Neural cell (in vitro differentiated cells): ENCODE results near the gene WDR1. TPM values are rescaled to one million over a fixed set of nuclear protein-coding genes. Genes with fewer than 3 reads are reported as not detected.

Experiments
- H2AFZ ChIP-seq: fragments of 200-600, 300-800 bp; sonication (generic), shearing (Covaris generic); 2 replicates; pipeline ENCODE4 v1.6.0; 2014; ENCODE audit warnings: low read depth, mild to moderate bottlenecking, antibody characterized with exemption, low read length, moderate library complexity
- H3F3A ChIP-seq: fragments of 200-600 bp; shearing (Covaris generic); 2 replicates; pipeline ENCODE4 v1.6.1; 2016; ENCODE audit warnings: mild to moderate bottlenecking, moderate library complexity, mixed read lengths, antibody characterized with exemption, low read length; ENCODE audit not compliant: insufficient read depth, poor library complexity, severe bottlenecking
- H3K27ac ChIP-seq: fragments of 200-600, 300-800 bp; sonication (generic), shearing (Covaris generic); 2 replicates; pipeline ENCODE4 v1.5.1; 2014; ENCODE audit warnings: mild to moderate bottlenecking, low read length, moderate library complexity
- H3K27me3 ChIP-seq: fragments of 300-800, 200-600 bp; sonication (generic), shearing (Covaris generic); 2 replicates; pipeline ENCODE4 v1.6.0; 2014; ENCODE audit warnings: mild to moderate bottlenecking, low read depth, low read length, moderate library complexity; ENCODE audit not compliant: insufficient read depth
- H3K36me3 ChIP-seq: fragments of 300-800, 200-600 bp; sonication (generic), shearing (Covaris generic); 2 replicates; pipeline ENCODE4 v1.5.1; 2014; ENCODE audit warnings: mild to moderate bottlenecking, antibody characterized with exemption, low read length, moderate library complexity; ENCODE audit not compliant: insufficient read depth
- H3K4me2 ChIP-seq: fragments of 300-800, 200-600 bp; sonication (generic), shearing (Covaris generic); 2 replicates; pipeline ENCODE4 v1.6.0; 2014; ENCODE audit warnings: mild to moderate bottlenecking, low read length
- H3K4me3 ChIP-seq: fragments of 300-800, 200-600 bp; sonication (generic), shearing (Covaris generic); 2 replicates; pipeline ENCODE4 v1.5.1; 2014; ENCODE audit warnings: mild to moderate bottlenecking, low read length, moderate library complexity
- H3K79me2 ChIP-seq: fragments of 200-600 bp; shearing (Covaris generic); replicated peaks from 2 replicates; pipeline ENCODE4 v1.6.0; 2014; ENCODE audit warnings: mild to moderate bottlenecking, low read length, moderate library complexity; ENCODE audit not compliant: insufficient read depth
- H3K9ac ChIP-seq: fragments of 300-800, 200-600 bp; sonication (generic), shearing (Covaris generic); 2 replicates; pipeline ENCODE4 v1.6.1; 2016; ENCODE audit warnings: mild to moderate bottlenecking, low read length, mixed read lengths
- H3K9me2 ChIP-seq: fragments of 200-600 bp; shearing (Covaris generic); 2 replicates; pipeline ENCODE4 v1.6.1; 2016; ENCODE audit warnings: mild to moderate bottlenecking, low read length, mixed read lengths; ENCODE audit not compliant: insufficient read depth
- H3K9me3 ChIP-seq: fragments of 200-600, 300-800 bp; sonication (generic), shearing (Covaris generic); 2 replicates; pipeline ENCODE4 v1.6.1; 2016; ENCODE audit warnings: mild to moderate bottlenecking, mixed run types, low read length, moderate library complexity, mixed read lengths
- H4K20me1 ChIP-seq: fragments of 200-600 bp; shearing (Covaris generic); 2 replicates; pipeline ENCODE4 v1.6.1; 2016; ENCODE audit warnings: mild to moderate bottlenecking, mixed run types; ENCODE audit not compliant: insufficient read depth
- EP300 ChIP-seq: fragments of 450-650 bp; conservative IDR thresholded peaks from 2 replicates; pipeline ENCODE4 v1.6.1; 2014; ENCODE audit warnings: antibody characterized with exemption, mild to moderate bottlenecking, moderate library complexity; ENCODE audit not compliant: poor library complexity, severe bottlenecking
- EZH2 ChIP-seq: fragments of 200-600, 300-800 bp; shearing (Covaris generic), sonication (generic); IDR thresholded peaks from 2 replicates; pipeline ENCODE4 v1.6.1; 2014; ENCODE audit warnings: antibody characterized with exemption, low read length, borderline replicate concordance, mild to moderate bottlenecking; ENCODE audit not compliant: insufficient read depth, poor library complexity, severe bottlenecking
- MXI1 ChIP-seq: fragments of 450-650 bp; conservative IDR thresholded peaks from 2 replicates; pipeline ENCODE4 v1.6.1; 2014; ENCODE audit warnings: antibody characterized with exemption, mild to moderate bottlenecking; ENCODE audit not compliant: poor library complexity, severe bottlenecking
- POLR2AphosphoS5 ChIP-seq: IDR thresholded peaks from 2 replicates; pipeline ENCODE4 v1.6.1; 2012
- RAD21 ChIP-seq: fragments of 450-650 bp; conservative IDR thresholded peaks from 2 replicates; pipeline ENCODE4 v1.6.1; 2014; ENCODE audit warnings: antibody characterized with exemption, mild to moderate bottlenecking, moderate library complexity
- SMC3 ChIP-seq: fragments of 450-650 bp; conservative IDR thresholded peaks from 2 replicates; pipeline ENCODE4 v1.6.1; 2014; ENCODE audit warnings: antibody characterized with exemption, mild to moderate bottlenecking, moderate library complexity; ENCODE audit not compliant: poor library complexity
- TAF1 ChIP-seq: IDR thresholded peaks from 2 replicates; pipeline ENCODE4 v1.6.1; 2012; ENCODE audit warnings: low read depth
- polyA plus RNA-seq: library from polyadenylated mRNA; depleted of rRNA; stranded (reverse); fragments of >200 nt; gene quantifications from 2 replicates; pipeline ENCODE4 v1.2.3, GENCODE V29; 2014
- TF ChIP-seq, protein P1 (sequence below): fragments of 450-650 bp; IDR thresholded peaks from 2 replicates; pipeline ENCODE4 v1.5.1; 2014; ENCODE audit warnings: antibody characterized with exemption, mild to moderate bottlenecking, moderate library complexity; ENCODE audit not compliant: poor library complexity, severe bottlenecking
- TF ChIP-seq, protein P2 (sequence below): IDR thresholded peaks from 2 replicates; pipeline ENCODE4 v1.6.1; 2012; ENCODE audit warnings: borderline replicate concordance

WDR1 gene
- polyA plus RNA-seq, 1 donor from 2014 or later = 106 TPM

DNA sequence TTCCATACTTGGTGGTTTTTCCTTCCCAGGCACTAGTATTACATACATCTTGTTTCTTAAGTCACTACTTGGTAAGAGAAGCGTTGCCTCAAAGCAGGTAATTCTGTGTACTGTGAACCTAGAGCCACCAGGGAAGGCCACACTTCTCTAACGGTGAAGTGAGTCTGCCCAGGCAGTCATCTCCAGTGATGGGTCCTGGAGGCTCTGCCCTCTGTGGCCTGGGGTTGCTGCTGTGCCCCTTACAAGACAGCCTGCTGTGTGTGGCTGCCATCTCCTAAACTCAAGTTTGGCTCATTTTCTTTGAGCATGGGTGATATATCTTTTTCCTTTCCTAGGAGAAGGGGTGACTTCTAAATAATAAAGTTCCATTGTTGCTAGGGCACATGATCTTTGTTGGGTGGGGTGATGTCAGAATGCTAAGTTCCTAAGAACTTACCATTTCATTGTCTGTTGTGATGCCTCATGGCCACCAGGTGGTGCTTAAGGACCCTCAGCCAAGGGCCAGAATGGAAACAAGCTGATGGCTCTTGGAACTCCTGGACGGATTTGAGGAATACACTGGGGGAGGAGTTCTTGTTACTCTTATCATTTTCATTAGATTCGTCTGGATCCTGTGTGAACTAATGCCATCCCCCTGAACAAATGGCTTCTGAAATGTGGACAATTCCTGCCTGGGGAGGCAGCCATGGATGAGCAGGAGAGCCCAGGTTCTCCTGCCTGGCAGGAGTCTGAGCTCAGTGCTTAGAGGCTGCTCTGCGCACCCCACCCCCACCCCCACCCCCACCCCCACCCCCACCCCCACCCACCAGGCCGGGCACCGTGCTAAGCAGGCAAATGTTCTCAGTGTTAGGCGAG is 41.1 kb upstream of the WDR1 start:
- no peaks in the 10 kb centered on the region for H3K79me2 ChIP-seq
- no peak overlapping the region for H3K4me2 ChIP-seq
- no peaks in the 10 kb centered on the region for H3K27me3 ChIP-seq
- no peak overlapping the region for H2AFZ ChIP-seq
- no peaks in the 10 kb centered on the region for H4K20me1 ChIP-seq
- H3F3A ChIP-seq = no peaks in the 10 kb centered on the region
- TF ChIP-seq, protein P1, sequence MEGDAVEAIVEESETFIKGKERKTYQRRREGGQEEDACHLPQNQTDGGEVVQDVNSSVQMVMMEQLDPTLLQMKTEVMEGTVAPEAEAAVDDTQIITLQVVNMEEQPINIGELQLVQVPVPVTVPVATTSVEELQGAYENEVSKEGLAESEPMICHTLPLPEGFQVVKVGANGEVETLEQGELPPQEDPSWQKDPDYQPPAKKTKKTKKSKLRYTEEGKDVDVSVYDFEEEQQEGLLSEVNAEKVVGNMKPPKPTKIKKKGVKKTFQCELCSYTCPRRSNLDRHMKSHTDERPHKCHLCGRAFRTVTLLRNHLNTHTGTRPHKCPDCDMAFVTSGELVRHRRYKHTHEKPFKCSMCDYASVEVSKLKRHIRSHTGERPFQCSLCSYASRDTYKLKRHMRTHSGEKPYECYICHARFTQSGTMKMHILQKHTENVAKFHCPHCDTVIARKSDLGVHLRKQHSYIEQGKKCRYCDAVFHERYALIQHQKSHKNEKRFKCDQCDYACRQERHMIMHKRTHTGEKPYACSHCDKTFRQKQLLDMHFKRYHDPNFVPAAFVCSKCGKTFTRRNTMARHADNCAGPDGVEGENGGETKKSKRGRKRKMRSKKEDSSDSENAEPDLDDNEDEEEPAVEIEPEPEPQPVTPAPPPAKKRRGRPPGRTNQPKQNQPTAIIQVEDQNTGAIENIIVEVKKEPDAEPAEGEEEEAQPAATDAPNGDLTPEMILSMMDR = peak; percentile 77
- peak; percentile 78 for TF ChIP-seq RAD21
- TF ChIP-seq POLR2AphosphoS5 = no peak
- no peak for TF ChIP-seq EP300
- peak; percentile 82 for TF ChIP-seq SMC3
- no peak for TF ChIP-seq EZH2
- TF ChIP-seq MXI1 = no peak
- TF ChIP-seq, protein P2, sequence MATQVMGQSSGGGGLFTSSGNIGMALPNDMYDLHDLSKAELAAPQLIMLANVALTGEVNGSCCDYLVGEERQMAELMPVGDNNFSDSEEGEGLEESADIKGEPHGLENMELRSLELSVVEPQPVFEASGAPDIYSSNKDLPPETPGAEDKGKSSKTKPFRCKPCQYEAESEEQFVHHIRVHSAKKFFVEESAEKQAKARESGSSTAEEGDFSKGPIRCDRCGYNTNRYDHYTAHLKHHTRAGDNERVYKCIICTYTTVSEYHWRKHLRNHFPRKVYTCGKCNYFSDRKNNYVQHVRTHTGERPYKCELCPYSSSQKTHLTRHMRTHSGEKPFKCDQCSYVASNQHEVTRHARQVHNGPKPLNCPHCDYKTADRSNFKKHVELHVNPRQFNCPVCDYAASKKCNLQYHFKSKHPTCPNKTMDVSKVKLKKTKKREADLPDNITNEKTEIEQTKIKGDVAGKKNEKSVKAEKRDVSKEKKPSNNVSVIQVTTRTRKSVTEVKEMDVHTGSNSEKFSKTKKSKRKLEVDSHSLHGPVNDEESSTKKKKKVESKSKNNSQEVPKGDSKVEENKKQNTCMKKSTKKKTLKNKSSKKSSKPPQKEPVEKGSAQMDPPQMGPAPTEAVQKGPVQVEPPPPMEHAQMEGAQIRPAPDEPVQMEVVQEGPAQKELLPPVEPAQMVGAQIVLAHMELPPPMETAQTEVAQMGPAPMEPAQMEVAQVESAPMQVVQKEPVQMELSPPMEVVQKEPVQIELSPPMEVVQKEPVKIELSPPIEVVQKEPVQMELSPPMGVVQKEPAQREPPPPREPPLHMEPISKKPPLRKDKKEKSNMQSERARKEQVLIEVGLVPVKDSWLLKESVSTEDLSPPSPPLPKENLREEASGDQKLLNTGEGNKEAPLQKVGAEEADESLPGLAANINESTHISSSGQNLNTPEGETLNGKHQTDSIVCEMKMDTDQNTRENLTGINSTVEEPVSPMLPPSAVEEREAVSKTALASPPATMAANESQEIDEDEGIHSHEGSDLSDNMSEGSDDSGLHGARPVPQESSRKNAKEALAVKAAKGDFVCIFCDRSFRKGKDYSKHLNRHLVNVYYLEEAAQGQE = no peak
- no peak for TF ChIP-seq TAF1
- H3K27ac ChIP-seq = no peak overlapping the region
- H3K9me3 ChIP-seq = no peaks in the 10 kb centered on the region
- H3K9ac ChIP-seq = no peak overlapping the region
- no peak overlapping the region for H3K4me3 ChIP-seq
- no peaks in the 10 kb centered on the region for H3K9me2 ChIP-seq
- no peaks in the 10 kb centered on the region for H3K36me3 ChIP-seq

DNA sequence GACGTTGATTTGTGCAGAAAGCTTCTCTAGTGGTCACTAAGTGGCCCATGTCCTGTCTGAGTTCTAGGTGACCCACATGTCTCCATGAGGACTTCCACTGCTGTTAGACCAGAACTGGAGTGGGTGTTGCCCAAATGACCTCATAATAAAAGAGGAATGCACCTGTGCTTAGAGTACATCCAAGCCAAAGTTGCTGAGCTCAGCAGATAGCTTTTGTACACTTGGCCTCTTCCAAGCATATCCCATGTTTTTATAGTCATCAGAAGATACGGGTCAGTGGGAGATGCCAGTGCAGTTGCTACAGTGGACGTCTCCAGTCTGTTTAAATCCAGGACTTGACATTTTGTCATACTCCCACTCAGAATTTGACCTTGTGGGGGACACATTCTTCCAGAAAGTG is 37.6 kb upstream of the WDR1 start:
- Histone ChIP-seq H3K79me2 (no peaks in the 10 kb centered on the region), H3K9ac (no peak overlapping the region), H4K20me1 (no peaks in the 10 kb centered on the region), H3K27me3 (no peaks in the 10 kb centered on the region), H3K4me3 (no peak overlapping the region), H3K27ac (no peak overlapping the region), H3F3A (no peaks in the 10 kb centered on the region), H3K9me2 (no peaks in the 10 kb centered on the region), H3K4me2 (no peak overlapping the region), H3K9me3 (no peaks in the 10 kb centered on the region), H2AFZ (no peak overlapping the region), H3K36me3 (no peaks in the 10 kb centered on the region)
- TF ChIP-seq, protein P2 = no peak
- TF ChIP-seq EZH2 (no peak), RAD21 (no peak), POLR2AphosphoS5 (no peak), MXI1 (no peak), TAF1 (no peak), SMC3 (no peak), EP300 (no peak)
- TF ChIP-seq, protein P1 = no peak
